ENCODE measurements around the gene DLAT. TPM values are rescaled to one million over a fixed set of nuclear protein-coding genes. Genes with fewer than 3 reads are reported as not detected.
A peak's percentile ranks its signal among the peaks of the same experiment; 100 is the strongest.
"Not testable (repeated sequence)": the region's sequence is repeated elsewhere in the genome, so short reads cannot be mapped to it uniquely, and the experiment has no call there.

Gene DLAT
- total RNA-seq, 2 experiments from 2014 or later, result 36.4 to 39.0 TPM

DNA sequence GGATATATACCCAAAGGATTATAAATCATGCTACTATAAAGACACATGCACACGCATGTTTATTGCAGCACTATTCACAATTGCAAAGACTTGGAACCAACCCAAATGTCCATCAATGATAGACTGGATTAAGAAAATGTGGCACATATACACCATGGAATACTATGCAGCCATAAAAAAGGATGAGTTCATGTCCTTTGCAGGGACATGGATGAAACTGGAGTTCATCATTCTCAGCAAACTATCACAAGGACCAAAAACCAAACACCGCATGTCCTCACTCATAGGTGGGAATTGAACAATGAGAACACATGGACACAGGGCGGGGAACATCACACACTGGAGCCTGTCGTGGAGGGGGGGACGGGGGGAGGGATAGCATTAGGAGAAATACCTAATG is 13.8 kb upstream of the DLAT start:
- H3K27ac Mint-ChIP-seq; POLR2A ChIA-PET; DNase-seq; H3K9me3 Mint-ChIP-seq; CTCF ChIA-PET; H3K36me3 Mint-ChIP-seq; intact Hi-C loops (cut with micrococcal nuclease); H3K4me3 Mint-ChIP-seq; H3K4me1 Mint-ChIP-seq (ENCODE audit: low read depth): not testable (repeated sequence)
- H3K27me3 Mint-ChIP-seq, result peaks cover 19% of the 10 kb centered on the region

GRCh38 chr11:112012874-112013273 is 12.3 kb upstream of the DLAT start:
- Mint-ChIP-seq H3K27me3 (peaks cover 12% of the 10 kb centered on the region), H3K36me3 (no peaks in the 10 kb centered on the region), H3K9me3 (peaks cover 3% of the 10 kb centered on the region), H3K4me1 (ENCODE audit: low read depth) (no peaks in the 10 kb centered on the region), H3K27ac (no peak overlapping the region), H3K4me3 (no peak overlapping the region)
- DNase-seq, result no peak
- POLR2A ChIA-PET, result no interaction called here
- CTCF ChIA-PET, result interaction anchor here (1.0 kb wide), 1 partner anchor 102 kb away, joined by 3 read pairs; no protein-coding TSS in a partner anchor
- intact Hi-C loops (cut with micrococcal nuclease), result no loop called here

- Mint-ChIP-seq H3K9me3 (peaks cover 3% of the 10 kb centered on the region), H3K27me3 (peaks cover 9% of the 10 kb centered on the region), H3K27ac (no peak overlapping the region), H3K4me1 (ENCODE audit: low read depth) (no peaks in the 10 kb centered on the region), H3K36me3 (no peaks in the 10 kb centered on the region), H3K4me3 (no peak overlapping the region)
- ChIA-PET CTCF (interaction anchor here (1.0 kb wide), 1 partner anchor 101 kb away, joined by 3 read pairs; no protein-coding TSS in a partner anchor), POLR2A (no interaction called here)
- intact Hi-C loops (cut with micrococcal nuclease), result no loop called here
- no peak for DNase-seq
These were observed 11.6 kb upstream of the DLAT start for GRCh38 chr11:112013497-112014164.

DNA sequence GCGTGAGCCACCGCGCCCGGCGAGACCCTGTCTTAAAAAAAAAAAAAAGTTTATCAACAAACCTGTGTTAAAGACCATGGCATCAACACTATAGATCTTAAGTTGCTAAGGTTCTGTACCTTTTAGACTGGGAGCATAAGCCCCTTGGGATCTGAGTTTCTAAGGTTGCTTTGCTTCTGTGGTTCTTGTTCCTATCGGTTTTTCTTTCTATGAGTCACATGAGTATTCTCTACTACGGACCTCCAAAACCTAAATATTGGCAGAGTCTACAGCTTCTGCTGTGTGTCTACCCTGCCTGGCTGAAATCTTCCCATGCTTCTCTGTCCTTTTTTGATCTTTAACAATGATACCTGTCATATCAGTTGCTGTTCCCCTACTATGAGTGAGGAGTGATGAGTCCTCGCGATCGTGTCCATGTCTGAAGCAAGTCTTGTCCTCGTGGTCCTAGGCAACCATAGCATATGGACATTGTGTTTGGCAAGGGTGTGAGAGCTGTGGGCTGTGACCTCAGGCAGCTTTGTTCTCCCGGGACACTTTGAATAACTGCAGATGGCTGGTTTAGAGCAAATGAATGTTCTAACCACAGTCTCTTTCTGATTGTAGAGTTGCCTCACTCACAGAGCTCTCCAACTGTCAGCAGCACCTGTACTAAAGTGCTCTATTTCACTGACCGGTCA is 9.0 kb upstream of the DLAT start:
- no peak for DNase-seq
- no peaks in the 10 kb centered on the region for H3K4me1 Mint-ChIP-seq (ENCODE audit: low read depth)
- CTCF ChIA-PET, result interaction anchor here (1.7 kb wide), 1 partner anchor 84 kb away, joined by 4 read pairs; no protein-coding TSS in a partner anchor
- H3K36me3 Mint-ChIP-seq, result peaks cover 3% of the 10 kb centered on the region
- intact Hi-C loops (cut with micrococcal nuclease), result no loop called here
- POLR2A ChIA-PET, result no interaction called here
- H3K27ac Mint-ChIP-seq, result no peak overlapping the region
- H3K27me3 Mint-ChIP-seq, result peaks cover 3% of the 10 kb centered on the region
- H3K9me3 Mint-ChIP-seq, result peaks cover under 1% of the 10 kb centered on the region
- H3K4me3 Mint-ChIP-seq, result no peak overlapping the region

GRCh38 chr11:112016765-112017376 is 8.3 kb upstream of the DLAT start:
- no peak overlapping the region for H3K27ac Mint-ChIP-seq
- POLR2A ChIA-PET, result interaction anchor here (0.6 kb wide), 1 partner anchor 23 kb away, joined by 3 read pairs; no protein-coding TSS in a partner anchor

DNA sequence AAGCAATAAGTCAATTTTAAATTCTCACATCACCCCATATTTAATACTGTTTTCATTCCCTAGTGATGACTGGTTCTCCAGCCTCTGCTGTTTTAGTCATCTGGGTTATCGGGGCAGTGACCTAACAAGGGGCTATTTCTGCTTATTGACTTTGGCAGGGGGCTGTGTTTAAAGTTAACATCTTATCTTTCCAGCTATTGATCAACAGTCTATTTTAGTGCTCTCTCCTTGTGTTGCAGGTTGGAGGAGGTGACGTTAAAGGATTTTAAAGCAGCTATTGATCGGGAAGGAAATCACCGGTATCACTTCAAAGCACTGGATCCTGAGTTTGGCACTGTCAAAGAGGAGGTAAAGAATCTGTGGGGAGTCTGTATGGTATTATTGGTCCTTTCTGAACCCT is 7.7 kb upstream of the DLAT start:
- Mint-ChIP-seq H3K27me3 (peaks cover 3% of the 10 kb centered on the region), H3K9me3 (no peaks in the 10 kb centered on the region), H3K36me3 (peaks cover 3% of the 10 kb centered on the region), H3K4me3 (no peak overlapping the region), H3K4me1 (ENCODE audit: low read depth) (no peaks in the 10 kb centered on the region), H3K27ac (no peak overlapping the region)
- POLR2A ChIA-PET, result interaction anchor here (0.6 kb wide), 1 partner anchor 22 kb away, joined by 3 read pairs; no protein-coding TSS in a partner anchor
- no peak for DNase-seq
- CTCF ChIA-PET, result no interaction called here
- intact Hi-C loops (cut with micrococcal nuclease), result no loop called here

More at GRCh38 chr11:112016765-112017376, 8.3 kb upstream of the DLAT start:
- no peaks in the 10 kb centered on the region for H3K9me3 Mint-ChIP-seq
- intact Hi-C loops (cut with micrococcal nuclease), result no loop called here
- CTCF ChIA-PET, result interaction anchor here (1.7 kb wide), 1 partner anchor 85 kb away, joined by 4 read pairs; no protein-coding TSS in a partner anchor
- DNase-seq, result no peak
- H3K27me3 Mint-ChIP-seq, result peaks cover 3% of the 10 kb centered on the region
- peaks cover 3% of the 10 kb centered on the region for H3K36me3 Mint-ChIP-seq
- no peaks in the 10 kb centered on the region for H3K4me1 Mint-ChIP-seq (ENCODE audit: low read depth)
- H3K4me3 Mint-ChIP-seq, result no peak overlapping the region

GRCh38 chr11:112019066-112019465 is 6.1 kb upstream of the DLAT start:
- peaks cover 3% of the 10 kb centered on the region for H3K27me3 Mint-ChIP-seq
- CTCF ChIA-PET, result interaction anchor here (1.5 kb wide), 1 partner anchor 37 kb away, joined by 4 read pairs; no protein-coding TSS in a partner anchor
- intact Hi-C loops (cut with micrococcal nuclease), result no loop called here
- H3K36me3 Mint-ChIP-seq, result peaks cover 3% of the 10 kb centered on the region
- no peak for DNase-seq
- H3K27ac Mint-ChIP-seq, result no peak overlapping the region
- POLR2A ChIA-PET, result no interaction called here
- no peak overlapping the region for H3K4me3 Mint-ChIP-seq
- no peaks in the 10 kb centered on the region for H3K9me3 Mint-ChIP-seq
- H3K4me1 Mint-ChIP-seq (ENCODE audit: low read depth), result peaks cover 7% of the 10 kb centered on the region

DNA sequence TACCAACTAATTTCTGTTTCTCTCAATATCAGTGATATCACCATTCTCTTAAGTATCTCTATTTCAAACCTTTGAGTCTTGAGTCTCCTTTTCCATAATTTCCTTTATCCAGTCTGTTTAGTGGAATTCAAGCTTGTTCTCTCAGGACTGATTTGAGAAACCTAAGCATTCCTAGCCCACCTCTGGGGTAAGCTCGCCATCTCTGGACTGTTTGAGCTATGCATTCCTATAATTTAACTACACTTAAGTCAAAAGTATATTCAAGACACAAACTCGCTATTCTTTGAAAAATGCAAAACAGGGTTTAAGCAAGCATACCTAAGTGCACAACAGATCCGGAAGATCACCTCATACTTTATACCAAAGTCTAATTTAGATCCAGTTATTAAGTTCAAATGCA is 2.1 kb upstream of the DLAT start:
- H3K36me3 Mint-ChIP-seq, result peaks cover 18% of the 10 kb centered on the region
- H3K4me3 Mint-ChIP-seq, result no peak overlapping the region
- H3K9me3 Mint-ChIP-seq, result no peaks in the 10 kb centered on the region
- H3K27me3 Mint-ChIP-seq, result no peaks in the 10 kb centered on the region
- H3K27ac Mint-ChIP-seq, result no peak overlapping the region
- intact Hi-C loops (cut with micrococcal nuclease), result no loop called here
- CTCF ChIA-PET, result interaction anchor here (0.7 to 1.0 kb wide), 3 partner anchors 41 to 91 kb away, joined by 3 to 6 read pairs (median 4); no protein-coding TSS in a partner anchor
- POLR2A ChIA-PET, result no interaction called here
- H3K4me1 Mint-ChIP-seq (ENCODE audit: low read depth), result peaks cover 17% of the 10 kb centered on the region
- DNase-seq, result no peak

DNA sequence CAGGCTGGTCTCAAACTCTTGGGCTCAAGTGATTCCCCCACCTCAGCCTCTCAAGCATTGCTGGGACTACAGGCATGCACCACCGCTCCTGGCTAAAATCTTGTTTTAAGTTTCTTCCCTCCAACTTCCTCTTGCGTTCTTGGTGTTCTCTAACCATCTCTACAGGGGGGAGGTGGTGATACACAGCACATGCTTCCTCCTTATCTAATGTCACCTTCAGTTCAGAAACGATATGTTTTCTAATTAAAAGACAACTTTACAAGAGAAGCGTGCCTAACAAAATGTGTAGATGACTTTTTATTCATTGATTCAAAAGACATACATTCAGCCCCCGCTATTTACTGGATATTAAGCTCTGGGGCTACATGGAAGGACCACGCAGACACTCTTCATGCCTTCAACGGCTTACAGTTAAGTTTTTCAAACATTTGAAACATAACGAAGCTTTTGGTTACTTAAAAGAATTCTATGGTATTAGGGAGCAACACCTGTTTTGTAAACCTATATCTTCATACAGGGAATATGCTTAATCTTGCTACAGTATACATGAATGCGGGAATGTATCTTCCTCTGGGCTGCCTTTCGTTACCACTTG is 933 bp upstream of the DLAT start:
- POLR2A ChIA-PET, result interaction anchor here (0.7 to 2.2 kb wide), 3 partner anchors 27 to 97 kb away, joined by 3 to 7 read pairs (median 4); no protein-coding TSS in a partner anchor
- Mint-ChIP-seq H3K36me3 (peaks cover 28% of the 10 kb centered on the region), H3K9me3 (no peaks in the 10 kb centered on the region), H3K4me3 (peak overlapping the region; percentile 98), H3K27ac (peak overlapping the region; percentile 98), H3K4me1 (ENCODE audit: low read depth) (peaks cover 21% of the 10 kb centered on the region), H3K27me3 (no peaks in the 10 kb centered on the region)
- intact Hi-C loops (cut with micrococcal nuclease), result loop anchor here (2.0 kb wide), 5 partner anchors 33 to 153 kb away; partner anchors contain the start of genes ALG9, SDHD and TIMM8B
- CTCF ChIA-PET, result no interaction called here
- DNase-seq, result no peak

GRCh38 chr11:112025707-112026106 is 499 bp downstream of the DLAT start:
- ChIA-PET POLR2A (interaction anchor here (1.7 to 2.2 kb wide), 2 partner anchors 32 to 99 kb away, joined by 4 to 7 read pairs; no protein-coding TSS in a partner anchor), CTCF (interaction anchor here (1.0 kb wide), 1 partner anchor 94 kb away, joined by 3 read pairs; no protein-coding TSS in a partner anchor)
- H3K9me3 Mint-ChIP-seq, result no peaks in the 10 kb centered on the region
- peaks cover 21% of the 10 kb centered on the region for H3K4me1 Mint-ChIP-seq (ENCODE audit: low read depth)
- peaks cover 36% of the 10 kb centered on the region for H3K36me3 Mint-ChIP-seq
- H3K27ac Mint-ChIP-seq, result peak overlapping the region; percentile 98
- peak overlapping the region; percentile 98 for H3K4me3 Mint-ChIP-seq
- no peaks in the 10 kb centered on the region for H3K27me3 Mint-ChIP-seq
- DNase-seq, result no peak
- intact Hi-C loops (cut with micrococcal nuclease), result loop anchor here (1.0 to 5.0 kb wide), 9 partner anchors 31 to 423 kb away; partner anchors contain the start of genes ALG9, CFAP68, FDXACB1 and NKAPD1

- H3K27ac Mint-ChIP-seq, POLR2A ChIA-PET, DNase-seq, H3K4me3 Mint-ChIP-seq, CTCF ChIA-PET, H3K9me3 Mint-ChIP-seq, H3K27me3 Mint-ChIP-seq: not testable (repeated sequence)
- Mint-ChIP-seq H3K36me3 (peaks cover 34% of the 10 kb centered on the region), H3K4me1 (ENCODE audit: low read depth) (peaks cover 21% of the 10 kb centered on the region)
- intact Hi-C loops (cut with micrococcal nuclease), result loop anchor here (5.0 kb wide), 1 partner anchor 425 kb away; the partner anchor contains the start of gene SIK2
These were observed 1.7 kb downstream of the DLAT start for GRCh38 chr11:112026784-112027410.
